ENCODE data around the gene CD28.
A peak's percentile ranks its signal among the peaks of the same experiment; 100 is the strongest.

CD28 gene

GRCh38 chr2:203662487-203662886, 44.0 kb upstream of the CD28 start:
- DNase-seq (ENCODE audit: low read depth in 1 of 2, low spot score in 1 of 2), result no peak
- TF ChIP-seq GABPA (IDR thresholded peaks at IDR 0.05; ENCODE audit: low read depth) (no peak), CTCF (IDR thresholded peaks at IDR 0.05; ENCODE audit: insufficient read depth, low read length) (no peak)
- no peak overlapping the region for H3K27ac ChIP-seq (replicated peaks)
- H3K4me3 ChIP-seq (replicated peaks; ENCODE audit: insufficient read depth, low read length), result no peak overlapping the region
- no peaks in the 10 kb centered on the region for H3K27me3 ChIP-seq (ENCODE audit: insufficient read depth, poor library complexity, severe bottlenecking)

- no peak for DNase-seq (ENCODE audit: low read depth in 1 of 2, low spot score in 1 of 2)
- TF ChIP-seq REST (IDR thresholded peaks at IDR 0.05; ENCODE audit: insufficient replicate concordance, low read depth), result no peak
- no peak for TF ChIP-seq POLR2AphosphoS5 (IDR thresholded peaks at IDR 0.05; ENCODE audit: low read depth)
- TF ChIP-seq CTCF (IDR thresholded peaks at IDR 0.05; ENCODE audit: insufficient read depth, low read length), result no peak
- TF ChIP-seq SPI1 (IDR thresholded peaks at IDR 0.05; ENCODE audit: borderline replicate concordance, low read depth), result peak; percentile 38; the same call in 1 of the 2 replicates
- H3K4me3 ChIP-seq (replicated peaks; ENCODE audit: insufficient read depth, low read length), result no peak overlapping the region
- H3K27ac ChIP-seq (replicated peaks), result no peak overlapping the region
- H3K27me3 ChIP-seq (ENCODE audit: insufficient read depth, poor library complexity, severe bottlenecking), result no peaks in the 10 kb centered on the region
These were observed 43.5 kb upstream of the CD28 start for GRCh38 chr2:203662951-203663350.

GRCh38 chr2:203664029-203664755, 42.2 kb upstream of the CD28 start:
- Histone ChIP-seq H3K4me3 (replicated peaks; ENCODE audit: insufficient read depth, low read length) (no peak overlapping the region), H3K27ac (replicated peaks) (no peak overlapping the region), H3K27me3 (ENCODE audit: insufficient read depth, poor library complexity, severe bottlenecking) (no peaks in the 10 kb centered on the region)
- TF ChIP-seq REST (IDR thresholded peaks at IDR 0.05; ENCODE audit: insufficient replicate concordance, low read depth) (no peak), CTCF (IDR thresholded peaks at IDR 0.05; ENCODE audit: insufficient read depth, low read length) (no peak), SPI1 (IDR thresholded peaks at IDR 0.05; ENCODE audit: borderline replicate concordance, low read depth) (no peak), GABPA (IDR thresholded peaks at IDR 0.05; ENCODE audit: low read depth) (no peak), POLR2AphosphoS5 (IDR thresholded peaks at IDR 0.05; ENCODE audit: low read depth) (no peak)
- DNase-seq (ENCODE audit: low read depth in 1 of 2, low spot score in 1 of 2), result no peak

GRCh38 chr2:203667838-203668237, 38.6 kb upstream of the CD28 start:
- H3K27ac ChIP-seq (replicated peaks), result no peak overlapping the region
- H3K27me3 ChIP-seq (ENCODE audit: insufficient read depth, poor library complexity, severe bottlenecking), result no peaks in the 10 kb centered on the region
- no peak for DNase-seq (ENCODE audit: low read depth in 1 of 2, low spot score in 1 of 2)
- TF ChIP-seq SPI1 (IDR thresholded peaks at IDR 0.05; ENCODE audit: borderline replicate concordance, low read depth) (no peak), CTCF (IDR thresholded peaks at IDR 0.05; ENCODE audit: insufficient read depth, low read length) (no peak), GABPA (IDR thresholded peaks at IDR 0.05; ENCODE audit: low read depth) (no peak), REST (IDR thresholded peaks at IDR 0.05; ENCODE audit: insufficient replicate concordance, low read depth) (no peak), POLR2AphosphoS5 (IDR thresholded peaks at IDR 0.05; ENCODE audit: low read depth) (no peak)
- no peak overlapping the region for H3K4me3 ChIP-seq (replicated peaks; ENCODE audit: insufficient read depth, low read length)
